ENCODE results near the gene ARHGEF39. TPM values are rescaled to one million over a fixed set of nuclear protein-coding genes. Genes with fewer than 3 reads are reported as not detected.

ARHGEF39 gene
- total RNA-seq, 1 donor from 2014 or later: 28.0 TPM

- TF ChIP-seq CTCF (conservative IDR thresholded peaks at IDR 0.05): no peak
- Mint-ChIP-seq H3K4me1 (no peaks in the 10 kb centered on the region), H3K27me3 (ENCODE audit: low read depth) (no peaks in the 10 kb centered on the region), H3K36me3 (ENCODE audit: low read depth) (peaks cover 9% of the 10 kb centered on the region), H3K4me3 (no peak overlapping the region), H3K9me3 (no peaks in the 10 kb centered on the region), H3K27ac (ENCODE audit: unreplicated experiment) (no peak overlapping the region)
- no peak for DNase-seq (ENCODE audit: low read depth, low spot score)
Measured at GRCh38 chr9:35698231-35698630, 33.2 kb upstream of the ARHGEF39 start.

- Mint-ChIP-seq H3K27ac (ENCODE audit: unreplicated experiment) (no peak overlapping the region), H3K4me3 (no peak overlapping the region), H3K9me3 (no peaks in the 10 kb centered on the region), H3K4me1 (no peaks in the 10 kb centered on the region), H3K27me3 (ENCODE audit: low read depth) (no peaks in the 10 kb centered on the region), H3K36me3 (ENCODE audit: low read depth) (peaks cover 3% of the 10 kb centered on the region)
- TF ChIP-seq CTCF (conservative IDR thresholded peaks at IDR 0.05): no peak
- DNase-seq (ENCODE audit: low read depth, low spot score): no peak
Measured at GRCh38 chr9:35697486-35697885, 32.5 kb upstream of the ARHGEF39 start.

GRCh38 chr9:35696520-35697215, 31.7 kb upstream of the ARHGEF39 start:
- DNase-seq (ENCODE audit: low read depth, low spot score): peak; percentile 49
- H3K36me3 Mint-ChIP-seq (ENCODE audit: low read depth): peaks cover 3% of the 10 kb centered on the region
- H3K27ac Mint-ChIP-seq (ENCODE audit: unreplicated experiment): no peak overlapping the region
- no peaks in the 10 kb centered on the region for H3K27me3 Mint-ChIP-seq (ENCODE audit: low read depth)
- peak; percentile 84 for TF ChIP-seq CTCF (conservative IDR thresholded peaks at IDR 0.05)
- H3K9me3 Mint-ChIP-seq: no peaks in the 10 kb centered on the region
- peak overlapping the region; percentile 56 for H3K4me3 Mint-ChIP-seq
- H3K4me1 Mint-ChIP-seq: peaks cover 5% of the 10 kb centered on the region

GRCh38 chr9:35695943-35696401, 31.0 kb upstream of the ARHGEF39 start:
- no peaks in the 10 kb centered on the region for H3K27me3 Mint-ChIP-seq (ENCODE audit: low read depth)

GRCh38 chr9:35691757-35692301, 26.8 kb upstream of the ARHGEF39 start:
- Mint-ChIP-seq H3K36me3 (ENCODE audit: low read depth) (peaks cover 3% of the 10 kb centered on the region), H3K9me3 (no peaks in the 10 kb centered on the region), H3K27ac (ENCODE audit: unreplicated experiment) (no peak overlapping the region), H3K27me3 (ENCODE audit: low read depth) (no peaks in the 10 kb centered on the region), H3K4me1 (peaks cover 33% of the 10 kb centered on the region), H3K4me3 (peak overlapping the region; percentile 94)
- no peak for DNase-seq (ENCODE audit: low read depth, low spot score)
- TF ChIP-seq CTCF (conservative IDR thresholded peaks at IDR 0.05): no peak

More at GRCh38 chr9:35695943-35696401, 31.0 kb upstream of the ARHGEF39 start:
- Mint-ChIP-seq H3K36me3 (ENCODE audit: low read depth) (peaks cover 3% of the 10 kb centered on the region), H3K27ac (ENCODE audit: unreplicated experiment) (no peak overlapping the region), H3K4me3 (peak overlapping the region; percentile 56), H3K4me1 (peaks cover 11% of the 10 kb centered on the region), H3K9me3 (no peaks in the 10 kb centered on the region)
- no peak for TF ChIP-seq CTCF (conservative IDR thresholded peaks at IDR 0.05)
- no peak for DNase-seq (ENCODE audit: low read depth, low spot score)
